Neural crest cell (in vitro differentiated cells): ENCODE results near the gene PCOLCE2. TPM values are rescaled to one million over a fixed set of nuclear protein-coding genes. Genes with fewer than 3 reads are reported as not detected.

Source experiments
- DNase-seq: peaks from one replicate; pipeline ENCODE4 v3.0.0; 2021; ENCODE audit warnings: low read depth, mixed read lengths, low spot score
- H3K27ac Mint-ChIP-seq: one replicate; pipeline ENCODE4 v1.8.0; 2021; ENCODE audit warnings: mild to moderate bottlenecking, mixed read lengths; ENCODE audit not compliant: unreplicated experiment
- H3K27me3 Mint-ChIP-seq: 2 replicates; pipeline ENCODE4 v1.8.0; 2021; ENCODE audit warnings: low read depth, mild to moderate bottlenecking, mixed read lengths
- H3K36me3 Mint-ChIP-seq: 2 replicates; pipeline ENCODE4 v1.8.0; 2021; ENCODE audit warnings: low read depth, mild to moderate bottlenecking, mixed read lengths
- H3K4me1 Mint-ChIP-seq: 2 replicates; pipeline ENCODE4 v1.8.0; 2021; ENCODE audit warnings: mixed read lengths
- H3K4me3 Mint-ChIP-seq: one replicate; pipeline ENCODE4 v1.8.0; 2021; ENCODE audit warnings: mild to moderate bottlenecking, mixed read lengths
- H3K9me3 Mint-ChIP-seq: 2 replicates; pipeline ENCODE4 v1.8.0; 2021; ENCODE audit warnings: mixed read lengths
- total RNA-seq: library from RNA; stranded (reverse); gene quantifications from 2 replicates; pipeline ENCODE4 v1.2.1, GENCODE V29; 2021
- TF ChIP-seq, protein P1 (sequence below): fragments of 200-600 bp; sonication (generic); conservative IDR thresholded peaks from 2 replicates; pipeline ENCODE4 v1.5.0; 2021; ENCODE audit warnings: antibody characterized with exemption, mild to moderate bottlenecking

The PCOLCE2 gene
- total RNA-seq, 1 donor from 2014 or later: 4.9 TPM

DNA sequence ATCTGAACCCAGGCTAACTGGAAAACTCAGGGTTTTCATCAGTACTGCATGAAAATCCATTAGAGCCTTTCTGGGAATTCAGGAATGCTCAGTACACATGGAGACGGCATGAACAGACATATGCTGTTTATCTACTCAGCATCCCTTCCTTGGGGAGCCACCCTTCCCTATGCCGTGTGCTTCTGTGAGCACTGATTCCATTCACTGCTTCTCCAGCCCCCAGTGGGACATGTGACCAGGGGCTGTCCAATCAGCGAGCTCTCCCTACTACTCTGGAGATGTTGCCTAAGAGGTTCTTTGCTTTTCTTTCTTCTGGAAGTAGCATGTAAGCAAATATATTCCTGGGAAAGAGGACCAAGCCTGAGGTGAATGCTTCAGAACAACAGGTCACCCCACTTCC, 5.6 kb upstream of the PCOLCE2 start:
- Mint-ChIP-seq H3K36me3 (no peaks in the 10 kb centered on the region), H3K4me1 (peaks cover 2% of the 10 kb centered on the region), H3K4me3 (no peak overlapping the region), H3K27me3 (peaks cover 24% of the 10 kb centered on the region), H3K27ac (no peak overlapping the region), H3K9me3 (no peaks in the 10 kb centered on the region)
- TF ChIP-seq, protein P1, sequence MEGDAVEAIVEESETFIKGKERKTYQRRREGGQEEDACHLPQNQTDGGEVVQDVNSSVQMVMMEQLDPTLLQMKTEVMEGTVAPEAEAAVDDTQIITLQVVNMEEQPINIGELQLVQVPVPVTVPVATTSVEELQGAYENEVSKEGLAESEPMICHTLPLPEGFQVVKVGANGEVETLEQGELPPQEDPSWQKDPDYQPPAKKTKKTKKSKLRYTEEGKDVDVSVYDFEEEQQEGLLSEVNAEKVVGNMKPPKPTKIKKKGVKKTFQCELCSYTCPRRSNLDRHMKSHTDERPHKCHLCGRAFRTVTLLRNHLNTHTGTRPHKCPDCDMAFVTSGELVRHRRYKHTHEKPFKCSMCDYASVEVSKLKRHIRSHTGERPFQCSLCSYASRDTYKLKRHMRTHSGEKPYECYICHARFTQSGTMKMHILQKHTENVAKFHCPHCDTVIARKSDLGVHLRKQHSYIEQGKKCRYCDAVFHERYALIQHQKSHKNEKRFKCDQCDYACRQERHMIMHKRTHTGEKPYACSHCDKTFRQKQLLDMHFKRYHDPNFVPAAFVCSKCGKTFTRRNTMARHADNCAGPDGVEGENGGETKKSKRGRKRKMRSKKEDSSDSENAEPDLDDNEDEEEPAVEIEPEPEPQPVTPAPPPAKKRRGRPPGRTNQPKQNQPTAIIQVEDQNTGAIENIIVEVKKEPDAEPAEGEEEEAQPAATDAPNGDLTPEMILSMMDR: no peak
- no peak for DNase-seq

DNA sequence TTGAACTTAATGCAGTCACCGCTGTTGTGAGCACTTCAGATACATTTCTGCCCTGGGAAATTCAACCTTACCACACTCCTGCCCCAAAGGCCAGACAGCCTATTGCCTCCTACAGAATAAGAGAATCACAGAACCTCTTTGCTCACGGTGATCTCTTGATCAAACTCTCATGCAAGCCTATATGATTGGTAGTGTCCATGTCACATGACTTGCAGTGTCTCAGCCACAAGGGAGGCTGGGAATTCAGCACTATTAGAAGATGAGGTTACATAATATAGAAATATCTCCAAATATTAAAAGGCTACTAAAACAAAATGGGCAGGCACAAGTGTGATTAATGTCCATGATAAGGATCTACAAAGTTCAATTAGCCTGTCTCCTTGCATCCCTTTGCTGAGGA, 3.8 kb upstream of the PCOLCE2 start:
- Mint-ChIP-seq H3K4me1 (peaks cover 10% of the 10 kb centered on the region), H3K36me3 (no peaks in the 10 kb centered on the region), H3K4me3 (no peak overlapping the region), H3K27ac (no peak overlapping the region), H3K27me3 (peaks cover 27% of the 10 kb centered on the region), H3K9me3 (no peaks in the 10 kb centered on the region)
- TF ChIP-seq, protein P1: no peak
- DNase-seq: no peak

DNA sequence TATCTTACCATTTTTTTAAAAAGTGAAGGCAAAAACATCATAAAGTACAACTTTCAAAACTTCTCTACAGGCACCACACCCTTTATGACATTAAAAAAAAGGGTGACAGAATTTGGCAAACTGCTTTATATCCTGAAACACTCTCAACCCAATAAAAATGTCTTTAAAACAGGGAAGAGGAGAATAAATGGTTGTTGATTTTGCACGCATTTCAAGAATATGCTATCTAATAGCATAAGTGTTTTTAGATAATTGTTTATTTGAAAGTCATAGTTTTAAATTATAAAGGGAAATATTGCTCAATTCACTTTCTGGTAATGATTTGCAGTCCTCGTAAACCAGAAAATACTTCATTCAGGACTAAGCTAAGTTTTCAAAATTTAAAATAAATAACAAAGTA, 1.7 kb upstream of the PCOLCE2 start:
- Mint-ChIP-seq H3K27ac (no peak overlapping the region), H3K36me3 (no peaks in the 10 kb centered on the region), H3K9me3 (no peaks in the 10 kb centered on the region), H3K27me3 (peaks cover 27% of the 10 kb centered on the region), H3K4me1 (peaks cover 10% of the 10 kb centered on the region), H3K4me3 (peak overlapping the region; percentile 36)
- TF ChIP-seq, protein P1: no peak
- no peak for DNase-seq

DNA sequence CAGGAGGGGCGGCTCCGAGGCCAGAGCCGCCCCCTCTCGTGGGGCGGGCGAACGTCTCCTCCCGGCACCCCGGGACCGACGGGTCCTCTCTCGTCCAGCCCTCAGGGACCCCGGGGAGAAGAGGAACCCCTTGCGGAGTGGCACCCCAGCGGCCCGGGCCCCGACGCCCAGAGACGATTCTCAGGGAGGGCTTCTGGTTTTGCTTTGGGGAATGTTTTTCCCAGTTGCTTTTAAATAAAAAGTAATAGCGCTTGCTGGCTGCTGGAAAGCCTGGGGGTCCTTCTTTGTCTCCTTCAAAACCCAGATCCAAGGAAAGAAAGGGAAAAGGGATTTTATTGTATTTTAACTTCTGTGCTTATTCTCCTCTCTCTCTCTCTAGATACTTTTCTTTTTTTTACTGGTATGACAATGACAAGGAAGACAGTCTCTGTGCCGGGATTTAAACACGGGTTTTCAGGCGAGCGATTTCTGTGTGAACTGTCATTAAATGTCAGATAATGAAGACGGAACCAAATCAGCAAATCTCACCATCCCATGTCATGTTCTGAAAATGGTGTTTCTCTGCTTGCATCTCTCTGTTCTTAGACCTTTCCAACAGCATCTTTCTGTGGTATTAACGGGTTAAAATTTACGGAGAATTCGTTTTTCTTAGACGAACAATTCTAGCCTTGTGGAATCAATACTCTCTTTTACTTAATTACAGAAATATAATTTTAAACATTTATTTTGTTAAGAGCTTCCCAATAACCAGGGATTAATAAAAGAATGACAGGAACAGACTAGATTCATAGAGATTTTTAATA, 530 bp upstream of the PCOLCE2 start:
- H3K4me1 Mint-ChIP-seq: peaks cover 10% of the 10 kb centered on the region
- peak overlapping the region; percentile 79 for H3K4me3 Mint-ChIP-seq
- DNase-seq: no peak
- H3K9me3 Mint-ChIP-seq: no peaks in the 10 kb centered on the region
- TF ChIP-seq, protein P1: no peak
- no peak overlapping the region for H3K27ac Mint-ChIP-seq
- peaks cover 27% of the 10 kb centered on the region for H3K27me3 Mint-ChIP-seq
- H3K36me3 Mint-ChIP-seq: no peaks in the 10 kb centered on the region

DNA sequence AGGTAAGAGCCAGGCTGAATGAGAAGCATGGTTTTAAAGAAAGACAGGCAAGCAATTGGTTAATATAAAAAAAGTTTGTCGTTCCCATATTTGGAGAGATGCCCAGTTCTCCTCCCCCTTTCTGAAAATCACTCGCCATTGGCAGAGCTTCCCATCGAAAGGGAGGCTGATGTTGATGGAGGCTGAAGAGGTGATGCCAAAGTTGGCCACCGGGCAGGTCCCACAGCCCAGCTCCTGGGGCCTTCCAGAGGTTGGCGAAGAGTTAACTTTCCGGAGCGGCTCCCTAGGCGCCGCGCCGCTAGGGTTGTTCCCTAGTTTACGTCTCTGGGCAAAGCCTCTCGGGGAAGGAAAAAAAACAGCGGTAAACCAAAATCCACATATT, 793 bp downstream of the PCOLCE2 start:
- no peak overlapping the region for H3K27ac Mint-ChIP-seq
- peaks cover 10% of the 10 kb centered on the region for H3K4me1 Mint-ChIP-seq
- peaks cover 27% of the 10 kb centered on the region for H3K27me3 Mint-ChIP-seq
- TF ChIP-seq, protein P1: peak; percentile 43
- DNase-seq: peak; percentile 20
- H3K36me3 Mint-ChIP-seq: no peaks in the 10 kb centered on the region
- peak overlapping the region; percentile 91 for H3K4me3 Mint-ChIP-seq
- no peaks in the 10 kb centered on the region for H3K9me3 Mint-ChIP-seq
